VCaP (cell line): ENCODE data around the gene MIEF2.

Source experiments
- H3K27ac ChIP-seq: fragments of 450-650 bp; 2 replicates; pipeline ENCODE4 v1.5.1; 2017
- TF ChIP-seq, protein P1 (sequence below): fragments of 450-650 bp; conservative IDR thresholded peaks from 2 replicates; pipeline ENCODE4 v1.5.1; 2017; ENCODE audit warnings: mild to moderate bottlenecking, moderate library complexity

The MIEF2 gene

DNA sequence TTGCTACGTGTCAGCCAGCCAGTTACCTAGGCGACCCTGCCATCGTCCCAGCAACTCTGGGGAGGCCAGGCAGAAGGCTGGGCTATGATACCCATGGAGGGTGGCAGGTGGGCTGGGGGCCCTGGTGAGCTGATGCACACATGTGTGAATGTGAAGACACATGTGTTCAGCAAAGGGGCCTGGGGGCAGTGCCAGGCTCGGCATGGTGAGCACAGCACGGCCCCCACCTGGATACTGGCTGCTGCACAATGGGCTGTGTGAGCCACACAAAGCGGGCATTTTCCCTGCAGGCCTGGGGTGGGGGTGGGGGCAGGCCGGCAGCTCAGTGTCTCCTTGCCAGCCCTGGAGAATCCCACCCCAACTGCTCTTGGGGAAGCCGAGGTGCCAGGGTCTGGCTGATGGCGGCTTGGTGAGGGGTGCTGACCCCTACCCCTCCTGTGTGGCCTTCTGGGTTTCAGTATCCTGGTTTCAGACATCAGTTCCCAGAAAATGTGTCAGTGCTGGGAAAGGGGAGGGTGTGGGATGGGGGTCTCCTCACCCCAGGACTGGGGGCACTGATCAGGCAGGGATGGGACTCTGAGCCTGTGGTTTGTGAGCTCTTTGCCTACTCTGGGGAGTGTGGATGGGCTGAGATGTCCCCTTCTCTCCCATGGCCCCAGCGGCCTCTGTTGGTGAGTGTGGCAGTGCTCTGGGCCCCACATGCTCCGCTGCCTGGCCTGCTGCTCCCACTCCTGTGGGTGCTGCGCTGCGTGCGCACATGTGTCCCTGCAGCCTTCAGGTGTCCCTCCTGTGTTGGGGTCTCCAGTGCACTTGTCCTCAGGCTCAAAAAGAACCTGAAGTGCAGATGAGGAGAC is 29.9 kb upstream of the MIEF2 start:
- H3K27ac ChIP-seq, result no peak overlapping the region
- TF ChIP-seq, protein P1, sequence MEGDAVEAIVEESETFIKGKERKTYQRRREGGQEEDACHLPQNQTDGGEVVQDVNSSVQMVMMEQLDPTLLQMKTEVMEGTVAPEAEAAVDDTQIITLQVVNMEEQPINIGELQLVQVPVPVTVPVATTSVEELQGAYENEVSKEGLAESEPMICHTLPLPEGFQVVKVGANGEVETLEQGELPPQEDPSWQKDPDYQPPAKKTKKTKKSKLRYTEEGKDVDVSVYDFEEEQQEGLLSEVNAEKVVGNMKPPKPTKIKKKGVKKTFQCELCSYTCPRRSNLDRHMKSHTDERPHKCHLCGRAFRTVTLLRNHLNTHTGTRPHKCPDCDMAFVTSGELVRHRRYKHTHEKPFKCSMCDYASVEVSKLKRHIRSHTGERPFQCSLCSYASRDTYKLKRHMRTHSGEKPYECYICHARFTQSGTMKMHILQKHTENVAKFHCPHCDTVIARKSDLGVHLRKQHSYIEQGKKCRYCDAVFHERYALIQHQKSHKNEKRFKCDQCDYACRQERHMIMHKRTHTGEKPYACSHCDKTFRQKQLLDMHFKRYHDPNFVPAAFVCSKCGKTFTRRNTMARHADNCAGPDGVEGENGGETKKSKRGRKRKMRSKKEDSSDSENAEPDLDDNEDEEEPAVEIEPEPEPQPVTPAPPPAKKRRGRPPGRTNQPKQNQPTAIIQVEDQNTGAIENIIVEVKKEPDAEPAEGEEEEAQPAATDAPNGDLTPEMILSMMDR, result no peak

DNA sequence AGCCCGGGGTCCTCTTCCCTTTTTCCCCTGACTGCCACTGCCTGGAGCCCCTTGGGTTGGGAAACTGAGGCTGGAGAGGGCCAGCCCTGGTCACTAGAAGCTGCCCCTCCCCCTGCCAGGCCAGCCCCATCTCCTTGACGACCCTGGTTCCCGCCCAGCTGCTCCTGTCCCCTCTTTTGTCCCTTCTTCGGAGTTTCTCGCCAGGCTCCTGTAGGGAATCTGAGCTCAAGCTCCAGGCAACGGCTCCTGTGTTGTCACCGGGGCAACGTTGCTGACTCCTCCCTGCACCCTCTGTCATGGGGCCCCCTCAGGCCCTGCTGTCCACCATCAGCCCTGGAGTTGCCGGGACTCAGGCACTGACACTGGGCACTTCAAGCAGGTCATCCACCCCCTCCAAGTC is 29.3 kb upstream of the MIEF2 start:
- TF ChIP-seq, protein P1, result no peak
- no peak overlapping the region for H3K27ac ChIP-seq

DNA sequence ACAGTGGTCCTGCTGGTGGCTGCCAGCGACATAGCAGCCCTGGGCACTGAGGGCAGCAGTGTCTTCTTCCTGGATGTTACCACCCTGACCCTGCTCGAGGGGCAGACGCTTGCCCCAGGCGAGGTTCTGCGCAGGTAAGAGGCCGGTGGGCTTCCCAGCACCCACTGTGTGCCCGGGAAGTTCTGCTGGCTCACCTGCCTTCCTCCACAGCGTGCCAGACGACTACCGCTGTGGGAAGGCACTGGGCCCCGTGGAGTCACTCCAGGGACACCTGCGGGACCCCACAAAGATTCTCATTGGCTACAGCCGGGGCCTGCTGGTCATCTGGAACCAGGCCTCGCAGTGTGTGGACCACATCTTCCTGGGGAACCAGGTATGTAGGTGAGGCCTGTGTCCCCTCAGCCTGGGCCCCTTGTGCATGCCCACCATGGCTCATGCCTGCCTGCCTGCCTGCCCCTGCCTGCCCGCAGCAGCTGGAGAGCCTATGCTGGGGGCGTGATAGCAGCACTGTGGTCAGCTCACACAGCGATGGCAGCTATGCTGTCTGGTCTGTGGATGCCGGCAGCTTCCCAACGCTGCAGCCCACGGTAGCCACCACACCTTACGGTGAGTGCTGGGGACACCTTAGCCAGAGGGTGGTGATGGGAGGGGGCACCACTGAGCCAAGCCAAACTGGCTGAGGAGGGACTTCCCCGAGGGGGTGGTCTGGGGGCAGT is 26.5 kb upstream of the MIEF2 start:
- TF ChIP-seq, protein P1, result no peak
- H3K27ac ChIP-seq, result no peak overlapping the region

DNA sequence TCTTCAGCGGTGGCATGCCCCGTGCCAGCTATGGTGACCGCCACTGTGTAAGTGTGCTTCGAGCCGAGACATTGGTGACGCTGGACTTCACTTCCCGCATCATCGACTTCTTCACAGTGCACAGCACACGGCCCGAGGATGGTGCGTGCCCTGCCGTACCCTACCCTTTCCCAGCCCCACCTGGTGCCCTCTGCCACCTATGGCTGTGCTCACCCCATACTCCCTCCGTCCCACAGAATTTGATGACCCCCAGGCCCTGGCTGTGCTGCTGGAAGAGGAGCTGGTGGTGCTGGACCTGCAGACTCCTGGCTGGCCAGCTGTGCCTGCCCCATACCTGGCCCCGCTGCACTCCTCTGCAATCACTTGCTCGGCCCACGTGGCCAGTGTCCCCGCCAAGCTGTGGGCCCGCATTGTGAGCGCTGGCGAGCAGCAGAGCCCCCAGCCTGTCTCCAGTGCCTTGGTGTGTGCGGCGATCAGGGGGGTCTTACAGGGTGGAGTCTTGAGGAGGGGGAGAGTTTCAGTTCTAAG is 25.5 kb upstream of the MIEF2 start:
- H3K27ac ChIP-seq, result no peak overlapping the region
- TF ChIP-seq, protein P1, result no peak

DNA sequence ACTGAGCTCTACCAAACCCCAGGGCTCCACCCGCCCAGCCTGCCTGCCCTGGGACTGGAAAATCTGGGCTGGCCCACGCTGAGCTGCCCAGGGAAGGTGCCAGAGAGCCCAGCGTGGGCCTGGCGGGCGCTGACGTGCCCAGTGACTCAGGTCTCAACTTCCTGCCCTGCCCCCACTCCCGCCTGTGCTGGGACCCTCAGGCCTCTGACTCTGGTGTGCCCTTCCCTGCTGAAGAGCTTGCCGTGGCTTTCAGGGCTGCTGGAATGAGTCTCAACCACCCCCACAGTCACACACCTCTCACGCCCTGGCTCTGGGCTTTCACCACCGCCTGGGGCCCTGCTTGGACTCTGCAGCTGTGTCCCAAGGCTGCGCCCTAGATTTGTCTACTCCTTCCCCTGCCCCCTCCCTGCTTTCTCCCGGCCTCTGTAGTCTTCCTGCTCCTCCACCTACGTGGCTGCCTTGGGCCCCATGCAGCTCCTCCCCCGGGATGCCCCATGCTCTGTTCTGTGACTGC is 24.7 kb upstream of the MIEF2 start:
- H3K27ac ChIP-seq, result no peak overlapping the region
- TF ChIP-seq, protein P1, result no peak

DNA sequence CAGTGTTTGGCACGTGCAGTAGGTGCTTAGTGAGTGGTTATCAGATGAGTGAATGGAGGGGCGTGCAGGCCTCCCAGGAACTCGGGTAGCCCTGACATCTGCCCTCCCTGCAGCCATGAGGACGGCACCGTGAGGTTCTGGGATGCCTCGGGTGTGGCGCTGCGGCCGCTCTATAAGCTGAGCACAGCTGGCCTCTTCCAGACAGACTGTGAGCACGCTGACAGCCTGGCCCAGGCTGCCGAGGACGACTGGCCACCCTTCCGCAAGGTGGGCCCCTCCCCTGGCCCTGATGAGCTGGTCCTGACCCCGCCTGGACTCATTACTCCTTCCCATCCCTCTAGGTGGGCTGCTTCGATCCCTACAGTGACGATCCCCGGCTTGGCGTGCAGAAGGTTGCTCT is 24.0 kb upstream of the MIEF2 start:
- no peak overlapping the region for H3K27ac ChIP-seq
- TF ChIP-seq, protein P1, result no peak

DNA sequence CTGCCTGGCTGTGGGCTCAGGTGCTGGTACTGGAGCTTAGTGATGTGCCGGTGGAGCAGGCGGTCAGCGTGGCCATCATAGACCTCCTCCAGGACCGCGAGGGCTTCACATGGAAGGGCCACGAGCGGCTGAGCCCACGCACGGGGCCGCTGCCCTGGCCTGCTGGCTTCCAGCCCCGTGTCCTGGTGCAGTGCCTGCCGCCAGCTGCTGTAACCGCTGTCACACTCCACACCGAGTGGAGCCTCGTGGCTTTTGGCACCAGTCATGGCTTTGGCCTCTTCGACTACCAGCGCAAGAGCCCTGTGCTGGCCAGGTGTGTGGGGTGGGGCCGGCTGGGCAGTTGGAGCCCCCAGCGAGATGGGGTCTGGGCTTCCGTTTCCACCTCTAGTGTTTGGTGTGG is 23.0 kb upstream of the MIEF2 start:
- H3K27ac ChIP-seq, result no peak overlapping the region
- TF ChIP-seq, protein P1, result no peak
